GM12878 (cell line): ENCODE measurements around the gene PIAS1. TPM values are rescaled to one million over a fixed set of nuclear protein-coding genes. Genes with fewer than 3 reads are reported as not detected.

ENCODE experiments used
- ATAC-seq: fragments of 200-7000 bp; cut with Tn5 transposase; 3 replicates; pipeline ENCODE4 v1.9.1; 2020; ENCODE audit warnings: mild to moderate bottlenecking, moderate library complexity
- BruUV-seq: library from RNA; stranded (reverse); fragments of 400-500 nt; replicated peaks from 2 replicates; lab custom pipeline; 2021; lab: Mats Ljungman, UMichigan
- CTCF ChIA-PET: fragments of 300-600 bp; sonication (Branson Sonifier 250); formaldehyde crosslinking; extraction: SDS; loops from one replicate; lab custom pipeline; 2021; ENCODE audit warnings: inconsistent platforms; lab: Yijun Ruan, JAX
- POLR2A ChIA-PET: fragments of 350-600 bp; formaldehyde crosslinking; extraction: SDS; loops from one replicate; lab custom pipeline; 2021; ENCODE audit warnings: inconsistent platforms; lab: Charles Lee
- RAD21 ChIA-PET: fragments of 300-600 bp; sonication (Branson Sonifier 250); formaldehyde crosslinking; loops from one replicate; lab custom pipeline; 2023; ENCODE audit warnings: antibody characterized with exemption; ENCODE audit not compliant: unreplicated experiment; lab: Charles Lee
- SMC1A ChIA-PET: fragments of 300-600 bp; sonication (Branson Sonifier 250); formaldehyde crosslinking; loops from one replicate; lab custom pipeline; 2023; ENCODE audit not compliant: unreplicated experiment, uncharacterized antibody; lab: Charles Lee
- DNase-seq: peaks from one replicate; pipeline ENCODE4 v3.0.0-alpha.2; 2011; ENCODE audit warnings: low read depth, low spot score
- FAIRE-seq: peaks from 3 replicates; lab custom pipeline; 2011; peaks lifted over from hg19 to GRCh38; lab: Jason Lieb, UNC
- H2AFZ ChIP-seq: 2 replicates; pipeline ENCODE4 v1.6.0; 2011; ENCODE audit warnings: low read depth, low read length, control low read depth; ENCODE audit not compliant: control insufficient read depth
- H3K27ac ChIP-seq: 2 replicates; pipeline ENCODE4 v1.5.1; 2011; ENCODE audit warnings: control low read depth; ENCODE audit not compliant: control insufficient read depth, insufficient read depth
- H3K27me3 ChIP-seq, 2 experiments: replicated peaks in 1 of 2; 2 replicates each; pipeline versions ENCODE4 v1.6.0 to v1.6.1; 2011; ENCODE audit warnings: low read length in 1 of 2; ENCODE audit not compliant: control insufficient read depth in 2 of 2, insufficient read depth in 2 of 2
- H3K36me3 ChIP-seq, 2 experiments: 2 replicates each; pipeline ENCODE4 v1.5.1; 2011; ENCODE audit warnings: low read length in 1 of 2; ENCODE audit not compliant: control insufficient read depth in 2 of 2, insufficient read depth in 2 of 2
- H3K4me1 ChIP-seq: 2 replicates; pipeline ENCODE4 v1.6.1; 2011; ENCODE audit warnings: mild to moderate bottlenecking, low read length, moderate library complexity, mixed read lengths; ENCODE audit not compliant: control insufficient read depth, insufficient read depth
- H3K4me2 ChIP-seq: 2 replicates; pipeline ENCODE4 v1.6.0; 2011; ENCODE audit warnings: control low read depth; ENCODE audit not compliant: control insufficient read depth, insufficient read depth
- H3K4me3 ChIP-seq: fragments of 200-600 bp; sonication (generic); 2 replicates; pipeline ENCODE4 v1.5.1; 2016
- H3K79me2 ChIP-seq: 2 replicates; pipeline ENCODE4 v1.6.0; 2011; ENCODE audit warnings: low read length; ENCODE audit not compliant: control insufficient read depth, insufficient read depth
- H3K9ac ChIP-seq: 2 replicates; pipeline ENCODE4 v1.8.0; 2011; ENCODE audit warnings: low read length, control low read depth, mixed read lengths; ENCODE audit not compliant: control insufficient read depth, insufficient read depth
- H3K9me3 ChIP-seq: replicated peaks from 3 replicates; pipeline ENCODE4 v1.5.1; 2011; ENCODE audit warnings: mild to moderate bottlenecking, low read length; ENCODE audit not compliant: control insufficient read depth, insufficient read depth
- H4K20me1 ChIP-seq: 2 replicates; pipeline ENCODE4 v1.6.0; 2011; ENCODE audit not compliant: control insufficient read depth, insufficient read depth
- BRCA1 ChIP-seq: IDR thresholded peaks from 2 replicates; pipeline ENCODE4 v1.6.1; 2011; ENCODE audit warnings: low read depth, low read length, improper control_type of control experiment
- EZH2 ChIP-seq: IDR thresholded peaks from 2 replicates; pipeline ENCODE4 v1.6.1; 2012; ENCODE audit warnings: low read depth, mild to moderate bottlenecking, control low read depth, inconsistent platforms, low read length, borderline replicate concordance; ENCODE audit not compliant: control insufficient read depth
- KDM1A ChIP-seq: fragments of 200-600 bp; sonication (generic); IDR thresholded peaks from 2 replicates; pipeline ENCODE4 v1.6.1; 2016; ENCODE audit warnings: borderline replicate concordance
- NBN ChIP-seq: fragments of 450-650 bp; IDR thresholded peaks from 2 replicates; pipeline ENCODE4 v1.6.1; 2016
- SMAD1 ChIP-seq: fragments of 450-650 bp; IDR thresholded peaks from 2 replicates; pipeline ENCODE4 v1.6.1; 2018; ENCODE audit warnings: mild to moderate bottlenecking, low read depth; ENCODE audit not compliant: partially characterized antibody
- SREBF2 ChIP-seq: IDR thresholded peaks from 2 replicates; pipeline ENCODE4 v1.6.1; 2012; ENCODE audit warnings: mild to moderate bottlenecking, low read length
- SUPT20H ChIP-seq: IDR thresholded peaks from 2 replicates; pipeline ENCODE4 v1.6.1; 2011; ENCODE audit warnings: low read depth, mild to moderate bottlenecking, low read length, moderate library complexity, borderline replicate concordance; ENCODE audit not compliant: control insufficient read depth
- TCF3 ChIP-seq: IDR thresholded peaks from 2 replicates; pipeline ENCODE4 v1.6.1; 2012; ENCODE audit warnings: low read depth, mild to moderate bottlenecking, low read length, borderline replicate concordance; ENCODE audit not compliant: insufficient read depth
- ZNF622 ChIP-seq: fragments of 450-650 bp; IDR thresholded peaks from 2 replicates; pipeline ENCODE4 v1.6.1; 2017; ENCODE audit warnings: mild to moderate bottlenecking, inconsistent platforms
- WGBS: methylation state at CpG from one replicate; pipeline ENCODE4 v1.1.6; 2016; ENCODE audit warnings: low lambda C conversion rate; ENCODE audit not compliant: insufficient replicate concordance, insufficient coverage; ENCODE audit errors: missing lambda C conversion rate; 5-methylcytosine and 5-hydroxymethylcytosine counted together
- in situ Hi-C: fragments of 300-500 bp; cut with MboI; formaldehyde crosslinking; loops from 9 replicates; pipeline ENCODE4 v1.14.3; 2018; ENCODE audit warnings: mixed read lengths
- intact Hi-C: fragments of 100-400 bp; cut with micrococcal nuclease; formaldehyde crosslinking; loops from one replicate; pipeline ENCODE4 v1.14.2; 2022; ENCODE audit not compliant: unreplicated experiment
- polyA plus RNA-seq, 11 experiments: library from polyadenylated mRNA; depleted of rRNA in 4 of 11; unstranded in 6 of 11; stranded (reverse) in 5 of 11; fragments of >200 nt; fragmentation: Nextera tagmentation in 4 of 11; fragmentation: Illumina TruSeq in 1 of 11; extraction: Ambion mirVana in 4 of 11; extraction: Trizol in 1 of 11; gene quantifications; 1 replicate in 1 of 11; 2 replicates in 10 of 11; pipeline versions ENCODE4 v1.2.1 to v1.2.3, GENCODE V29; 2011 to 2016; ENCODE audit warnings: inconsistent platforms in 2 of 11, missing spikeins in 2 of 11, low read depth in 1 of 11
- total RNA-seq, 4 experiments: library from RNA; depleted of rRNA in 3 of 4; stranded (reverse); fragments of >200 nt in 3 of 4; fragmentation: Illumina TruSeq in 1 of 4; extraction: Trizol in 1 of 4; gene quantifications; 2 replicates each; pipeline versions ENCODE4 v1.2.1 to v1.2.3, GENCODE V29; 2013 to 2021
- TF ChIP-seq, protein P1 (sequence below): fragments of 450-650 bp; IDR thresholded peaks from 2 replicates; pipeline ENCODE4 v1.6.1; 2017; ENCODE audit warnings: borderline replicate concordance
- TF ChIP-seq, protein P2 (sequence below): IDR thresholded peaks from 2 replicates; pipeline ENCODE4 v1.6.1; 2011; ENCODE audit warnings: borderline replicate concordance, low read depth, mild to moderate bottlenecking, moderate library complexity, mixed read lengths, low read length; ENCODE audit not compliant: insufficient read depth; ENCODE audit errors: extremely low read length

The PIAS1 gene
- total and polyA plus RNA-seq, 10 of the 15 experiments (the other 5 are each of a cell fraction or from before 2014, with no cell fraction given), result 20.2 to 96.3 (median 37.0) TPM

GRCh38 chr15:68061602-68062001 is 7.5 kb downstream of the PIAS1 start:
- Histone ChIP-seq H3K9ac (no peak overlapping the region), H3K4me2 (peak overlapping the region; percentile 42; the same call in 1 of the 2 replicates), H3K4me1 (no peaks in the 10 kb centered on the region; the same call in 1 of the 2 replicates), H3K27ac (no peak overlapping the region), H3K36me3 (peaks cover 0 to 18% of the 10 kb centered on the region in 2 experiments; a peak in 2 of 4 replicates), H3K4me3 (peak overlapping the region; percentile 13; the same call in 1 of the 2 replicates), H2AFZ (no peak overlapping the region), H3K27me3 (no peaks in the 10 kb centered on the region), H4K20me1 (no peaks in the 10 kb centered on the region), H3K79me2 (peaks cover 100% of the 10 kb centered on the region), H3K9me3 (peaks cover 2% of the 10 kb centered on the region; the same call in 2 of the 3 replicates)
- DNase-seq, result no peak
- WGBS, result 73% methylated on average over 5 of the region's 5 CpGs
- ChIA-PET CTCF (no interaction called here), POLR2A (interaction anchor here (0.5 to 0.6 kb wide), 2 partner anchors 86 to 220 kb away, joined by 3 read pairs; no protein-coding TSS in a partner anchor), SMC1A (interaction anchor here (0.9 to 1.0 kb wide), 3 partner anchors 29 to 198 kb away, joined by 3 to 4 read pairs (median 3); no protein-coding TSS in a partner anchor), RAD21 (no interaction called here)
- BruUV-seq, result TSS peak; percentile 1
- in situ Hi-C loops (no loop called here), intact Hi-C loops (no loop called here)
- TF ChIP-seq EZH2 (no peak), SREBF2 (no peak), SUPT20H (no peak), SMAD1 (no peak), KDM1A (no peak), TCF3 (no peak), ZNF622 (no peak), BRCA1 (no peak), NBN (no peak)
- TF ChIP-seq, protein P1, sequence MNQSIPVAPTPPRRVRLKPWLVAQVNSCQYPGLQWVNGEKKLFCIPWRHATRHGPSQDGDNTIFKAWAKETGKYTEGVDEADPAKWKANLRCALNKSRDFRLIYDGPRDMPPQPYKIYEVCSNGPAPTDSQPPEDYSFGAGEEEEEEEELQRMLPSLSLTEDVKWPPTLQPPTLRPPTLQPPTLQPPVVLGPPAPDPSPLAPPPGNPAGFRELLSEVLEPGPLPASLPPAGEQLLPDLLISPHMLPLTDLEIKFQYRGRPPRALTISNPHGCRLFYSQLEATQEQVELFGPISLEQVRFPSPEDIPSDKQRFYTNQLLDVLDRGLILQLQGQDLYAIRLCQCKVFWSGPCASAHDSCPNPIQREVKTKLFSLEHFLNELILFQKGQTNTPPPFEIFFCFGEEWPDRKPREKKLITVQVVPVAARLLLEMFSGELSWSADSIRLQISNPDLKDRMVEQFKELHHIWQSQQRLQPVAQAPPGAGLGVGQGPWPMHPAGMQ, result no peak
- TF ChIP-seq, protein P2, sequence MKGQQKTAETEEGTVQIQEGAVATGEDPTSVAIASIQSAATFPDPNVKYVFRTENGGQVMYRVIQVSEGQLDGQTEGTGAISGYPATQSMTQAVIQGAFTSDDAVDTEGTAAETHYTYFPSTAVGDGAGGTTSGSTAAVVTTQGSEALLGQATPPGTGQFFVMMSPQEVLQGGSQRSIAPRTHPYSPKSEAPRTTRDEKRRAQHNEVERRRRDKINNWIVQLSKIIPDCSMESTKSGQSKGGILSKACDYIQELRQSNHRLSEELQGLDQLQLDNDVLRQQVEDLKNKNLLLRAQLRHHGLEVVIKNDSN, result no peak
- peak; percentile 8; the same call in 2 of the 3 replicates for ATAC-seq
- no peak for FAIRE-seq
